NCI-H1930 (cell line): ENCODE measurements around the gene CHTF18.
"Not testable (repeated sequence)": the region's sequence is repeated elsewhere in the genome, so short reads cannot be mapped to it uniquely, and the experiment has no call there.

ENCODE experiments used
- DNase-seq, 2 experiments: peaks; one replicate each; lab custom pipeline; 2025; lab: John Stamatoyannopoulos, UW

Gene CHTF18

DNA sequence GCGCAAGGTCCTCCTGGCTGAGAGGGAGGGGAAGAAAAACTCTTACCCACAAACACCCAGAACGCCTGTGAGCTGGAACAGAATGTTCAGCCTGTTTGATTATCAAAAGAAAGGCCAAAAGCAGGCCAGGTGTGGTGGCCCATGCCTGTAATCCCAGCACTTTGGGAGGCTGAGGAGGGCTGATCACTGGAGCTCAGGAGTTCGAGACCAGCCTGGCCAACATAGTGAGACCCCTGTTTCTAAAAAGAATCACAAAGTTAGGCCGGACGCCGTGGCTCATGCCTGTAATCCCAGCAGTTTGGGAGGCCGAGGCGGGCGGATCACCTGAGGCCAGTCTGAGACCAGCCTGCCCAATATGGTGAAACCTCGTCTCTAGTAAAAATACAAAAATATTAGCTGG lies 12.1 kb upstream of the CHTF18 start:
- not testable (repeated sequence) for DNase-seq

GRCh38 chr16:776824-777223 lies 11.6 kb upstream of the CHTF18 start:
- no peak for DNase-seq

- no peak for DNase-seq
These were observed 10.6 kb upstream of the CHTF18 start for GRCh38 chr16:777826-778225.

- no peak for DNase-seq
These were observed 10.0 kb upstream of the CHTF18 start for GRCh38 chr16:778447-778846.

- DNase-seq: no peak
These were observed 9.4 kb upstream of the CHTF18 start for GRCh38 chr16:778909-779527.

DNA sequence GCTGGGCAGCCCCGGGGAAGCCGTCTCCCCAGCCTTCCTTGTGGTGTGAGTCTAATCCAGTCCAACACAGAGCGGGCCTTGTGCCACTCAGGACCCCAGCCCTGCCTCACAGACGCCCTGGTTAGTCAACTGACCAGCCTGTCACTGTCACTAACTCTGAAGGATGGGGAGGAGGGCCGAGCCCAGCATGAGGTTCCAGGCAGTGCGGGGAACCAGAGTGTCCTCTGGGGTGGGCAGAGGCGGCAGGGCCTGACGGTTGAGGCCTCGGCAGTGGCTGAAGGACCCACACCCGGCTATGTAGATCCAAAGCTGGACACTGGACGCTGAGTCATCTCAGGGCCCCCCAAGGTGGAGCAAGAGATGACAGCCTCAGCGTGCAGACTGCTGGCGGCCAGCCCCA lies 8.9 kb upstream of the CHTF18 start:
- no peak for DNase-seq

DNA sequence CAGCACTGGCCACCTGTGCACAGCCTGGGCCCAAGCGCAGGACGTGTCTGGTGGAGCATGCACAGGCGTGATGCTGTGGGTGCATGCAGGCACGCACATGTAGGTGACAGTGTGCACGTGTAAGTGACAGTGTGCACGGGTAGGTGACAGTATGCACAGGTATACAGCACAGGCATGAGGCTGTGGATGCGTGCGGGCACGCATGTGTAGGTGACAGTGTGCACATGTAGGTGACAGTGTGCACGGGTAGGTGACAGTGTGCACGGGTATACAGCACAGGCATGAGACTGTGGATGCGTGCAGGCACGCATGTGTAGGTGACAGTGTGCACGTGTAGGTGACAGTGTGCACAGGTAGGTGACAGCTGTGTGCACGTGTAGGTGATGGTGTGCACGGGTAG lies 8.1 kb upstream of the CHTF18 start:
- no peak for DNase-seq

GRCh38 chr16:781346-782010 lies 6.9 kb upstream of the CHTF18 start:
- DNase-seq: no peak

GRCh38 chr16:782258-782657 lies 6.2 kb upstream of the CHTF18 start:
- DNase-seq: no peak

GRCh38 chr16:782766-783403 lies 5.5 kb upstream of the CHTF18 start:
- no peak for DNase-seq

DNA sequence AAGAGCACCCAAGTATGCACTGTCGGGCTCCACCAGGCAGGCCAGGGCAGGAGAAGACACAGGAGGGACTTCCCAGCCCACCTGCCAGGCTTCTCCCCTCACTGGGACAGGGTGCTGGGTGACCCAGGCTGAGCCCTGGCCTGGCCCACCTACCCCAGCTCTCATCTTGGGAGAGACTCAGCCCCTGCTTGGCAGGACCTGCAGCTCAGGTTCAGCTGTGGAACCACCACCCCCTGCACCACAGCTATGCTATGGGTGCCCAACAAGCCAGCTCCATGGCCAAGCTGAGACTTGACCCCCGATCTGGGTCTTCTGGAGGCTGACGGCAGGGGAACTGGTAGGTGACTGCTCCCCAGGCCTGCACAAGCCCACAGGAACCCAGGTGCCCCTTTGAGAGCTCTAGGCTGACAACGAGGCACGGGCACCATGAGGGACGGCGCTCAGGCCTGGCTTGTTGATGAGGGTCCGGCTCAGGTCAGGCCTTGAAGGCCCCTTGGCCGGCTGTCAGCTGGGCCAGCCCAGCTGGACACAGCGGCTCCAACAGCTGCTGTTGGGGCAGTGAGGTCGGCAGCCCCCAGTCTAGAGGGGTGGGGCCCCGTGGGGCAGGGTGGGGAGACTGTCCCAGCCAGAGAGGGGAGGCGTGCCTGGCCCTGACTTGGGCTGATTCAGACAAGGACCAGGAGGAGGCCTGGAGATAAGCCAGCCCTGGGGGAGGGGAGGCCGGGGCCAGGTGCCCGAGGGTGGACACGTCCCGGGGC lies 4.8 kb upstream of the CHTF18 start:
- DNase-seq: no peak

GRCh38 chr16:784431-784830 lies 4.0 kb upstream of the CHTF18 start:
- DNase-seq: no peak

GRCh38 chr16:785563-786535 lies 2.6 kb upstream of the CHTF18 start:
- peak in 1 of 2 experiments; percentile 72 for DNase-seq

- no peak for DNase-seq
These were observed 976 bp upstream of the CHTF18 start for GRCh38 chr16:787321-787966.

GRCh38 chr16:787978-788398 lies 432 bp upstream of the CHTF18 start, which contains the start of gene RPUSD1:
RPUSD1 (minus strand) TSS chr16:788381; CDS start chr16:787737, 644 bp downstream.
- DNase-seq: no peak

- no peak for DNase-seq
These were observed 901 bp downstream of the CHTF18 start for GRCh38 chr16:789191-789850.

DNA sequence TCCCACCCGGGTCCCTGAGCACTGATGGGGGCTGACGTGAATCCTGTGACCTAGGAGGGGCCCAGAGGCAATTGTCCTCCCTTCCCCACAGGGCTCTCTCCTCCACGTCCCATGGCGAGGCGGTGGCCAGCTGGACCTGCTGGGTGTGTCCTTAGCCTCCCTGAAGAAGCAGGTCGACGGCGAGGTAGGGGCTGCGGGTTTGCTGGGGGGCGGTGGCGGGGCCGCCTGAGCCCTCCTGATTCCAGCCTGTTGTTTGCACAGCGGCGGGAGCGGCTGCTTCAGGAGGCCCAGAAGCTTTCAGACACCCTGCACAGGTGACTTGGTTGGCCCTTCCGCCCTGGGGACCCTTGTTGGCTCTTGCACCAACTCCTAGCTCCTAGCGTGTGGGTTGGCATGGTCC lies 1.7 kb downstream of the CHTF18 start:
- DNase-seq: no peak

- DNase-seq: no peak
These were observed 2.7 kb downstream of the CHTF18 start for GRCh38 chr16:791131-791530.

- no peak for DNase-seq
These were observed 4.0 kb downstream of the CHTF18 start for GRCh38 chr16:792221-792995.

DNA sequence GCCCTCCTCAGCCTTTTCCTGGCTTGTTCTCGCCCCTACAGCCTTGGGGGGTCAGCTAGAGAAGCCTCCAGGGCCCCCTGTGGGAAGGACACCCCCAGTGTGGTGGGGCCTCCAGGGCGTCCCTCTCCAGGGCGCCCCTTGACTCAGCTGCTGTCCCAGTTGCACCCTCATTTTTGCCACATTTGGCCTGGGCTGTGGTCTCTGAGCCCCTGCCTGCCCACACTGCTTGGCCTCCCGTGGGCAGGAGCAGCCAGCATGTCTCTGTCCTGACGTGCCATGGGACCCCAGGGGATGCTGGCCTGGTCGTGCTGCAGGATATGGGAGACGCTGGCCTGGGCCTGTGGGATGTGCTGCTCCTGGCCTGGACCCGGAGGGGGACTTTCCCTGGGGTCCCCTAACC lies 5.0 kb downstream of the CHTF18 start:
- no peak for DNase-seq
